Activated naive CD8-positive, alpha-beta T cell treated with anti-CD3 and anti-CD28 coated beads, Interleukin-2, amount 50 U/mL, for 16 hours (primary cell): ENCODE data around the gene CORO7.

ENCODE experiments used
- DNase-seq: peaks from one replicate; pipeline ENCODE4 v3.0.0-alpha.2; 2020; ENCODE audit warnings: low read depth, low spot score

The CORO7 gene

DNA sequence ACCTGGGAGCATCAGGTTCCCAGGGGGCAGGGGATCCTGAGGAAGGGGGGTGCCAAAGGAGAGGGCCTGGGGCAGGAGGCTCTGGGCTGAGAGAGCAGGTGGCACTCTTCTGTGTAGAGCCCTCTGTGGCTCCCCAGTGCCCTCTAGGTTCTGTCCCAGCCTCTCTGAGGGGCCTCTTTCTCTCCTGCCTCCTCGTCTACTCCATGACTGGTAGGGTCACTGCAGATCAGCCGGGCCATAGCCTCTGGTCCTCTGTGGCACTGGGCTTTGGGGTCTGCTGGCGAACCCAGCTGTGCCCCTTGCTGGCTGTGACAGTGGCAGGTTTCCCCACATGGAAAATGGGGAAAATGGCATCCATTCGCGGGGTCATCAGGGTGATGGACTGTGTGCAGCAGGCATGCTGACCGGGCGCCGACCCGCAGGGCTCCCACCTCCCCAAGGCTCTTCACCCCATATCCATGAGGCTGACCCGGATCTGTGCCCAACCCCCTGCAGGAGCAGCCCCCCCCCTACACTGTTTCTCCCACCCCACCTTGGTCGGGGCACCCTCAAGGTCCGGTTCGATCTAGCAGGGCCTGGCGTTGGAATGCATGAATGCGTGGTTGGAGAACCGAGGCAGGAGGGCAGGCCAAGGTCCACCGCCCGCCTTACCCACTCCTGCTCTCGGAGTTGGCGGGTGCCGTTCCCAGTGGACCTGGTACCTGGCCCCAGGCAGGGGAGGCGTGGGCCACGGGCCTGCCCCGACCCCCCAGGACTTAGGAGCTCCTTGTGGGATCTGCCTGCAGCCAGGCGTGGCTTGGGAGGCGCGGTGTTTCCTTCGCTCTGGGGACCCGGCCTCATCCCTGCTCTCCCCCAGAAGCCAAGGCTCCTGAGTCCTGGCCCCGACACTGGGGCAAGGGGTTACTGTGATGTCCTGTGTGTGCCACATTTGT, 94.0 kb downstream of the CORO7 start:
- DNase-seq: no peak

DNA sequence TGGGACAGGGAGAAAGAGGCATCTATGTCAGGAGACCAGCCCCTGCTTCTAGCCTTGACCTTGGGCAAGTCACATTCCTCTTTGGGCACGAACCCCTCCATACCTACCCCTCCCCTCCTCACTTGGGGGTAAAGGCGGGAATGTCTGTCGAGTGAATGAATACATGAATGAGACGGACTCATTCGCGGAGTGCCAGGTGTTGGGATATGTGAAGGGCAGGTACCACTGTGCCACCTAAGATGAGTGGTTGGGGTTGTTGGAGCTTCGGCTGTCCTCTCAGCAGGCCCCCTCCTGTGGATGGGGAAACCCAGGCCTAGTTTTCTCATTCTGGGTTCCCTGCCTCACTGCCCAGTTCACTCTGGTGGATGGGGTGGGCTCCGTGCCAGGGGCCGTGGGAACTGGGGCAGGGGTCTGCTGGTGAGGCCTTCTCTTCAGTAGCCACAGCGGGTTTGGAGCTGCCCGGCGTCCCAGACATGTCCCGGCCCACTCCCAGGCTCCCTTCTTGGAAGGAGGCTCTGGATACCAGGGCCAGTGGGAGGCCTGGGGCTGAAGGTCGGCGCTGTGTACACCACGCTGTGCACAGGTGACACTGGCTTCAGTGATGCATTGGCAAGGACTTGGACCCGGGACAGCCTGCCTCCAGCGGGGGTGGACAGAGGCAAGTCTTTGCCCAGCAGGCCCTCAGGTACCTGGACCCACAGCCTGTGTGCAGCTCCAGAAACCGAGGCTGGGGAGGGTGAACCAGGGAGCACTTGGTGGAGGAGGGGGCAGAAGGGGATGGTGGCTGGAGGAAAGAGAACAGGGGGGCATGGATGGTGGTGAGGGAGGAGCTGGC, 94.9 kb downstream of the CORO7 start:
- DNase-seq: no peak

DNA sequence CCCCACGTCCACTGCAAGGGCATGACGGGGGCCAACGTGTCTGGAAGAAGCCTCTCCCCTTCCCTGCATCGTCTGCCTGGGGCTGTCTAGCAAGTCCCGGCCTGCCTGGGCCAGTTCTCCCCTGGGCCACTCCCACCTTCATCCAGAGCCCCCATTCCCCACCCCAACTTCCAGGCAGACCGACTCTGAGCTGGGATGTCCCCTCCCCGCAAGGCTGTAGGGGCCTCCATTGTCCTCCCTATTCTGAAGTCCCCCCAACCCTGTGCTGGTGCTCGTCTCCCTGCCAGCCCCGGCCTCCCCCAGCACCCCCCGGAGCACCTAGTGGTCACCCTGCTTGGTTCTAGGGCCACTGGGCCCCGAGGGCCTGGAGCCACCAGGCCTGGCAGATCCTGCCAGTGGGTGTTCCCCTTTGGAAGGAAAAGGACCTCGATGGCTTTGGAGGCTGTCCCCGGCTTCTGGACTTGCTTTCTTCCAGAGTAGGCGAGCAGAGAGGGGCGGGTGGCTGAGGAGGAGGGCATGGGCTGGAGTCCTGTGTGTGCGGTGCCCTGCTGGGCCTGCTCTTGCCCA, 95.7 kb downstream of the CORO7 start:
- DNase-seq: no peak

DNA sequence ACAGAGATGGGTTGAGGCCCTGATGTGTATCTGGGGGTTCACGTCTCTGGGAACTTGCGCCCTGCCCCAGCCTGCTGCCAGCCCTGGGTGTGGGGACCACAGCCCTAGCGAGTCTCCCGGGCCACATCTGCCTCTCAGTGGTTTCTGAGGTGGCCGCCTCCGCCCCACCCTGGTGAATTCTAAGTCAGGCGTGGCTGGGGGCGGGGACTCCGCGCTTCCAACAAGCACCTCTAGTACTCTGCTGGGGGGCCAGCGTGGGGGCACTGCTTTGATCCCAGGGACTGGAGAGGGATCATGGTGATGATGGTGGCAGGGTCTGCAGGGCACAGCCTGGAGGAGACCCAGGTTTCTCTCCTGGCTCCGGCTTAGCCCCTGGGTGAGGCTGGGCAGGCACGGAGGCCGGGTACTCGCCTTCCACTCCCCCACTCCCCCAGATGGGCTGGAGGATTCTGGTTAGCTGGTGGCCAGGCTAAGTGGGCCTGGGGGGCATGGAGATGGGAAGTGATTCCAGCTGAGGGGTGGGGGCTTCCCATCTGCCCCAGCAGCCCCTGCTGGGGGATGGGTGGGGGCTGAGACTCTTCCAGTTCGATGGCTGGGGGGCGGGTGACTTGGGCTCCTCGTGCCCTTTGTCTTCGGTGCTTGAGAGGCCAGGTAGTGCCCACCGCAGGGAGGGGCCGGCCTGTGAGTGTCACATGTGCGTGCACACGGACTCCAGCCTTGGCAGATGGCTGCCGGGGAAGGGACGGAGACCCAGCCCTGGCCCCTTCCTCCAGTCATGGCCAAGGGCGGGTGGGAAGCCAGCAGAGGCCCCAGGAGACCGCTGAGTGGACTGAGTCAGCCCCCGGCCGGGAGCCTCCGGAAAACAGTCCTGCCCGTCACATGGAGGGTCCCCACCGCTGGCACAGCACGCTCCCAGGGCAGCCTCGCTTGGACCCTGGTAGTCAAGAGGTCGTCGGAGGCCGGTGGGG, 96.7 kb downstream of the CORO7 start:
- no peak for DNase-seq

DNA sequence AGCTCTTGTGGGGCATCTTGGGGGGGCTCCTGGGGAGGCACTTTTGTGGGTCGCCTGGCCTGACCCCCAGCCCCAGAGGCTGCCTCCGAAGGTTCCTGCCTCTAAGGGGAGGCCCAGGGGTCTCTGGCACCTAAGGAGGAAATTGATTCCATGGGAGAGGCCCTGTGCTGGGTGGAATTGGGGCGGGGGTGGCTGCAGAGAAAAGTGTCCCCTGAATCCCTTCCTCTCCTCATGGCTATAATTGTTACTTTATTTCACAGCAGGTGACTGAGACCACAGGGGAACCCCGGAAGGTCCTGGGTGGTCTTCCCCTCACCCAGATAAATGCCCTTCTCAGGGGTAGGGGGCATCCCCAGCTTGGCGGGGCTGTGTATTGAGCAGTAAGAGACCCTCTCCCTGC, 97.4 kb downstream of the CORO7 start:
- no peak for DNase-seq

DNA sequence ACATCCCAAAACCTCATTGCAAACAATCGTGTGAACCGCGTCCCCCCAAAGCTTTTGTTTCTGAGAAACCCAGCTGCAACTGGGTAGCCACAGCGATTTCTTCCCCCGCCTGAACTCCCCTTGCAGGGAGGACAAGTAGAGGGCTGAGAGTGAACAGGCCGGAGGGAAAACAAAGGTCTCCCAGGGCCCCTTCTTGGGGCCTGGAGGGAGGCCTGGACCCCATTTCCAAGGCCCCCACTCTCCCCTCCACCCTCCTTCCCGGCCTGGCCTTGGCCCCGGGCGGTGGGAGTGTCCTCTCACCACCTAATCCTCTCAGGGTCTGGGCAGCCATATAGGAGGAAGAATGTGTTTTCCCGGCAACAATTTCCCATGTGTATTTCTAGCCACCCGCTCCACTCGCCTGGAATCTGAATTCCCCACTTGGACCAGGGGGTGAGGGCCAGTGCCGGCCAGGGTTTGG, 97.9 kb downstream of the CORO7 start:
- DNase-seq: no peak

DNA sequence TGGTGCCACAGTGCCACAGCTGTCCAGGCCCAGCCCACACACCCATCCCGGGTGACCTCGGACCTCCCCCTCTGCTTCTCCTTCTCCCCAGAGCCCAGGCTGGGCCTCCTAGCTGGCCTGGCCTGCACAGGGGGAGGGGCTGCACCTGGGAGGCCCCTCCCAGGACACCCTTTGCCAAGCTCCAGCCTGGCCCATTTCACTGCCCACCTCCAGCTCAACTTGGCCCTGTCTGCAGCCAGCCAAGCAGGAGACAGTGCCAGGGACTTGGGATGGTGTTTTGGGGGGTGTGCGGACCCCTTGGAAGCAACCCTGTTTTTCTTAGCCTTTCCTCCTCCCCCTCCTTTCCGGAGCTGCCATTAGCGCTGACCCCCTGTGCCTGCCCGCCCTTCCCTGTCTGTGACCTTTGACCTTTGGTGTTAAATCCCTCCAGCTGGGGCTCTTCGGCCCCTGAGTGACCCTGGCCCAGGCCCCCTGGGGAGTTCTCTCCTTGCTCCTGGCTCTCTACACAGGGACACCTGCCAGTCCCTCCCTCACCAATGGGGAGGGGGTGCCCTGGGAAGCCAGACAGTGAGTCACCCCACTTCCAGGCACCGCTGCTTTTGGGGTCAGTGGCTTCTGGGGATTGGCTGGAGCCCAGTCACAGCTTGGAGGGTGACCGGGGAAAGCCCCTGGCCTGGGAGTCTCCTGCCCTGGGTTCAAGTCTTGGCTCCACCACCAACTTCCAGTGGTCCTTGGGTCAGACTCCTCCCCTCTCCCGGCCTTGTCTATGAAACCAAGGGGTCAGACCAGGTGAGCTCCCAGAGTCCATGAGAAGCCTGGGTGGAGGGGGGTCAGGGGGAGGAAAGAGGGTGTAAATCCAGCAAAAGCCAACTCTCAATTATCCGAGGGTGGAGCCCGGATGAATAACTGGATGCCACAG, 98.6 kb downstream of the CORO7 start:
- no peak for DNase-seq

DNA sequence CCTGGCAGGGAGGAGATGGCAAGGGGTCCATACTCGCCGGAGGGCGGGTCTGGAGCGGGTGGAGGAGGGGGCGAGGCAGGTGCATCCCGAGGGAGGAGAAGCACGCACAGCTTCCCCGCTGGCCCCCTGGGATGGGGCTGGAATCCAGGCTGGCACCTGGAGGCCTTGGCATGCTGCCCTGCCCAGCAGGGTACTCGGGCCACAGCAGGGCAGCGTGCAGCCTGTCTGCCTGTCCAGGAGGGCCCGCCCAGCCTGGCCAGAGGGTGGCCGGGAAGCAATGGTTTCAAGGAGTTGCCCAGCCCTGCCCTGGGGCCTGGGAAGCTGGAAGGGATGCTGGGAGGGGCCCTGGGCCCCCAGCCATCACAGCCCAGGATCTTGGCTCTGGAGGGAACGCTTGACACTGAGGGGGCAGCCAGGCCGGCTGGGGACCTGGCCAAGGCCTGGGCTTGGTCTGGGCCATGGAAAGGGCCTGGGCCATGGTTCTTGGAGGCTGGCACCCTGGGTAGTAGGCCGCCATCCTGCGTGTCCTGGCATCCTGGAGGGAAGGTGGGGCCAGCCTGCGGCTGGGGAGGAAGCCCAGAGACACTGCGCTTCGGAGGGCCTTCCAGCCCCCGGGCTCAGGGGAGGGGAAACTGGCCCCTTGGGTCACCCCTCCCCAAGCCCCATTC, 99.4 kb downstream of the CORO7 start:
- DNase-seq: no peak

DNA sequence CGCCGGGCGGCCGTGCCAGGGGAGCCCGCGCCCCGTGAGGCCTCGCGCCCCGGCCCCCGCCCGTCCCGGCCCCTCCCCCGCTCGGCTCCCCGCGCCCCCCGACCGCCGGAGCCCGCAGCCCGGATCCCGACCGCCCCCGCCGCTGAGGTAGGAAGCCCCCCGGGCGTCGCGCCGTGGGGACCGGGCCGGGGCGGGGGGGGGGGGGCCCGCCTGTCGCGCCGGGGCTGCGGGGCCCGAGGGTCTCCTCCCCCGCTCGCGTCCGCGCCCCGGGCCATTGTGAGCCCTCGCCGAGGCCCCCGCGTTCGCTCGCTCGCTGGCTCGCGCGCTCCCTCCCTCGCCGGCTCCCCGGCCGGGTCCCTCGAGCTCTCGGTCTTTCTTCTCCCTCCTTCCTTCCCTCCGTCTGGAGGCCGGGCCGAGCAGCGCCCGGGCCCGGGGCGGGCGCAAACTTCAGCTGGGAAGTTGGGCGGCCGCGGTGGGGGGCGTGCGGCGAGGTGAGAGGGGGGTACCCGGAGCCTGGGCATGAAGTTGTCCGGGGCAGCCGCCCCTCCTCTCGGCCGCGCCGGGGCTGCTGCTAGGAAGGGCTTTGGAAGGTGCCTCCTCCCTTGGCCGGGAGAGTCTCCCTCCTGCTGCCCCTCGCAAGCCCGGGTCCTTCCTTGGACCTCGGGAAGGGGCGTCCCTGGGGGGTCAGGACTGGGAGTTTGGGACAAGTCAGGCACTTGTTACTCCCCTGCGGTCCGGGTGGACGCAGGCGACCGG, 100.1 kb downstream of the CORO7 start:
- DNase-seq: no peak

DNA sequence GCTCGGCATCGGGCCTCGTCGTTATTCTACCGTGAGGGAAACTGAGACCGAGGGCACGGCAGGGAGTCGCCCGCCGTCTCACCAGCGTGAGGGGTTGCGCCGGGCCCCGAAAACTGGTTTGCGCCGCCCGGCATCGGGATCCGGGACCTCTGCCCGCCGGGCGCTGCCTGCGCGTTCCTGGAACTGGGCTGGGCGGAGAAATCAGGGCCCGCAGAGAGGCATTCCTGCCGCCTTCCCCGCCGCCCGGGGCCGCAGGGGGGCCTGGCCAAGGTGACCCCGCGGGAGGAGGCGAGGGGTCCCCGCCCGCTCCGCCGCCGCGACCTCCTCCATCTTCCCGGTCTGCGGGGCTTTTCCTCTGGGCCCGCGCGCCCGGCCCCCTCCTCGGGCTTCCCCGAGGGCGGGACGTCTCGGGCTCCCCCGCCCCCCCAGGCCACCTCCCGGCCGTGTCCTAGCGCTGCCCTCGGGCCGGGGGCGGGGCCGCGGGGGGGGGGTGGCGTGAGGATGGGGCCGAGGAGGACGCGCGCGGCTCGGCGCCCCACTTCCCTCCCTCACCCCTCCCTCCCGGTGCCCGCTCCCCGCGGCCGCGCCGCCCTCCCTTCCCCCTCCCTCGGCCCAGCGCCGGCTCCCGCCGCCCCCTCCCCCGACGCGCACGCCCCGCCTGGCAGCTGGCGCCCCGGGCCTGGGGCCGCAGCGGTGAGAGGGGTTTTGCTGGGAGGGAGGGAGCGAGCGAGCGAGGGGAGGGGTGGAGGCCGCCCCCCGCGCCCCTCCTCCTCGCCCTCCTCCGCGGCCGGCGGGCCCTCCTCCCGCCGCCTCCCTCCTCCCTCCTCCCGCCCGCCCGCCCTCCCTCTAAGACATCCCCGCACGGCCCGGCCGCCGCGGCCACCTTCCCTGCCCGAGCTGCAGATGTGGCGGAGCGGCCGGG, 100.9 kb downstream of the CORO7 start, which contains the start of gene GLIS2:
Gene GLIS2 (plus strand): TSS at position 882 of the 922 bp plus-strand sequence. CDS start 16,214 bp downstream, outside the sequence.
- no peak for DNase-seq

DNA sequence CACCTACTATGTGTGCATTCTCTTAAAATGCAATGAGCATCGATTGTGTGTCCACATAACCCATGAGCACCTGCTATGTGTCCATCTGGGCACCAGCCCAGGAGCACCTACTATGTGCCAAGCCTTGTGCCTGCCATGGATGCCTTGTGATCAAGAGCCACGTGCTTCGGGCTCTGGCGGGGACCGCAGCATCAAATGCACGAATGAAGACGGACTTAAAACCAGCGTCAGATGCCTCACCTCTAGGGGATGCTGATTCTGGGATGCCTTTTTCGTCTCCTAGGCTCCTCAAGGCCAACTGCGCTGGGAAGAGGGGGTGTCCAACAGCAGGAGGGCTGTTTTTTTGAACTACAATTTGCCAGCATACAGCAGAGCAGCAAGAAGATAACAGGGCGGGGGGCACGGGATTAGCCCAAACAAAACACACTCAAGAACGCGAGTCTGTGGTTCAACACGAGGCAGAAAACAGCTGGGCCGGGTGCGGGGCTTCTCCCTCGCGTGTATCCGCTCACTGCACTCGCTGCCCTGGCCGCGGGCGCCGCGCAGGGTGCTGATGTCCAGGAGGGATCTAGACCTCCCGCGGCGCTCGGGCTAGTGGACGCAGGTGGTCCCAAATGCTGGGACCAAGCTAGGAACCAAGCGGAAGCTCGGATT, 101.7 kb downstream of the CORO7 start:
- DNase-seq: no peak

DNA sequence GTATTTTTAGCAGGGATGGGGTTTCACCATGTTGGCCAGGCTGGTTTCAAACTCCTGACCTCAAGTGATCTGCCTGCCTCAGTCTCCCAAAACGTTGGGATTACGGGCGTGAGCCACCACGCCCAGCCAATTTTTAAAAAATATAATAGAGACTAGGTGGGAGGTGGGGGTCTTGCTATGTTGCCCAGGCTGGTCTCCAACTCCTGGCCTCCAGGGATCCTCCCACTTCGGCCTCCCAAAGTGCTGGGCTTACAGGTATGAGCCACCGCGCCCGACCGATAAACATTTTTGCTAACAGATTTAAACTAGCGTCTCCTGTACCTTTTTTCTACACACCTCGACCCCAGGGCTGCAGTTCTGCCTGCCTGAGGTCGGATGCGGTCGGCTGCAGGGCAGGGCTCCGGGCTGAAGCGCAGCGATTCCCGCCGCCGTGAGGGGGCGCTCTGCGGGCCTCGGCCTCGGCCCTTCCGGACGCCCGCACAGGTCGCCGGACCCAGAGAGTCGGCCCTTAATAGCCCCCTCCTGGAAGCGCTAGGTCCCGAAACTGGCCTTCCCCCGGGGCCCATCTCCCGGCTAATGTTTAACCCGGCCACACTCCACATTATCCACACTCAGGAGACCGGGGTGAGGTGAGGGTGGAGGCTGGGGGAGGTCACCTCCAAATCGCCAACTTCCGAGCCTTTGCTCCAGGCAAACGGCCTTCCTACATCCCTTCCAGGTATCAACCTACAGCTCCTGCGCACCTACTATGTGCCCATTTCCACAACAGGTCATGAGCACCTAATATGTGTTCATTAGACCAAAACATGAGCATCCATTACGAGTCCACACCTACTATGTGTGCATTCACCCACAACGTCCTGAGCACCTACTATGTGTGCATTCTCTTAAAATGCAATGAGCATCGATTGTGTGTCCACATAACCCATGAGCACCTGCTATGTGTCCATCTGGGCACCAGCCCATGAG, 102.5 kb downstream of the CORO7 start:
- DNase-seq: no peak

DNA sequence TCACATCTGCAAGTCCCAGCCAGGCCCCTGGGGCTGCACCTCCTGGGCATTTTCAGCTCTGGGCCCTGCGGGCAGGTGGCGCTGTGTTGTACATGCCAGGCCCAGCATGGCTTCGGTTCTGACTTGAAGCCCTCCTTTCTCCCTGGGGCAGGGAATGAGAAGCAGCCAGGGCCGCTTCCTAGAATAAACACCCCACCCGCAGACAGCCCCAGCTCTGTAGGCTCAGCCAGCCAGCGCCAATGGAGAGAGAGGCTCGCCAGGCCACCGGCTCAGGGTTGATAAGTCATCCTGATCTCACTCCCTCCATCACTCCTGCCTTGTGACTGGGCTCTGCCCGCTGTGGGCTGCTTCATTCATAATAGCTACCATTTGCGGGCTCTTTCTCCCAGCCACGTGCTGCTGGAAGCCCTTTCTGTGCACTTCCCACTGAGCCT, 106.5 kb downstream of the CORO7 start:
- DNase-seq: peak; percentile 33

DNA sequence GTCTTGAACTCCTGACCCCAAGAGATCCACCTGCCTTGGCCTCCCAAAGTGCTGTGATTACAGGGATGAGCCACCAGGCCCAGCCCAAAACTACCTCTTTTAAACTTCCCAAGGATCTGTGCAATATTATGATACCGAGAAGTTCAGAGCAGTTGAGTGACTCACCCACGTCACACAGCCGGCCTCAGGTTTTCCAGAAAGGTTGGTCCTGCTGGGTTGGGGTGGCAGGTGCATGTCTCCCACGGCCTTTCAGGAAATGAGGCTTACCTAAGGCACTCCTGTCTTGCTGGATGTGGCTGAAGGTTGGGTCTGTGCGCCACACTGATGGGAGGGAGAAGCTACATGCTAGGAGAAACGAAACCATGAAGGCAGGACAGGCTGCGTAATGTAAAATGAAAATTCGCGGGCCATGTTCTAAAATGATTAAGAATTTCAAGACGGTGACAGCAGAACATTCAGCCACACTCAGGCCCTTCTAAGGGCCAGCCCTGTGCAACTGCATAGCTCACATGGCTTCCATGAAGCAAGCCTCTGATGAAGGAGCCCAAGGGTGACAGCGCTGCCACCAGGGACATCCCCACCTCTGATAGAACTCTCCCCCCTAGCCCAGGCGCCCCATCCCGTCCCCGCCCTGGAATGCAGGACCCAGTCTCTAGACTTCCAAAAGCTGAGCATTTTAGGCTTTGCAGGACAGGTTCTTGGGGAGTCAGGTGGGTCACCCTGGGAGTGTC, 107.1 kb downstream of the CORO7 start:
- DNase-seq: no peak
